HuH-7.5 (cell line): Measurements from ENCODE around the gene TOGARAM2.

Experiments used
- DNase-seq: peaks from one replicate; pipeline ENCODE4 v3.0.0; 2011; ENCODE audit warnings: low spot score

The TOGARAM2 gene

GRCh38 chr2:28997847-28998735, 17.0 kb downstream of the TOGARAM2 start:
- DNase-seq: no peak

GRCh38 chr2:29000481-29000880, 19.4 kb downstream of the TOGARAM2 start:
- no peak for DNase-seq

GRCh38 chr2:29000956-29001355, 19.9 kb downstream of the TOGARAM2 start:
- DNase-seq: no peak

GRCh38 chr2:29001806-29002205, 20.7 kb downstream of the TOGARAM2 start:
- DNase-seq: no peak

GRCh38 chr2:29004755-29005154, 23.7 kb downstream of the TOGARAM2 start:
- no peak for DNase-seq

- DNase-seq: no peak
These were observed 24.2 kb downstream of the TOGARAM2 start for GRCh38 chr2:29005331-29005730.

DNA sequence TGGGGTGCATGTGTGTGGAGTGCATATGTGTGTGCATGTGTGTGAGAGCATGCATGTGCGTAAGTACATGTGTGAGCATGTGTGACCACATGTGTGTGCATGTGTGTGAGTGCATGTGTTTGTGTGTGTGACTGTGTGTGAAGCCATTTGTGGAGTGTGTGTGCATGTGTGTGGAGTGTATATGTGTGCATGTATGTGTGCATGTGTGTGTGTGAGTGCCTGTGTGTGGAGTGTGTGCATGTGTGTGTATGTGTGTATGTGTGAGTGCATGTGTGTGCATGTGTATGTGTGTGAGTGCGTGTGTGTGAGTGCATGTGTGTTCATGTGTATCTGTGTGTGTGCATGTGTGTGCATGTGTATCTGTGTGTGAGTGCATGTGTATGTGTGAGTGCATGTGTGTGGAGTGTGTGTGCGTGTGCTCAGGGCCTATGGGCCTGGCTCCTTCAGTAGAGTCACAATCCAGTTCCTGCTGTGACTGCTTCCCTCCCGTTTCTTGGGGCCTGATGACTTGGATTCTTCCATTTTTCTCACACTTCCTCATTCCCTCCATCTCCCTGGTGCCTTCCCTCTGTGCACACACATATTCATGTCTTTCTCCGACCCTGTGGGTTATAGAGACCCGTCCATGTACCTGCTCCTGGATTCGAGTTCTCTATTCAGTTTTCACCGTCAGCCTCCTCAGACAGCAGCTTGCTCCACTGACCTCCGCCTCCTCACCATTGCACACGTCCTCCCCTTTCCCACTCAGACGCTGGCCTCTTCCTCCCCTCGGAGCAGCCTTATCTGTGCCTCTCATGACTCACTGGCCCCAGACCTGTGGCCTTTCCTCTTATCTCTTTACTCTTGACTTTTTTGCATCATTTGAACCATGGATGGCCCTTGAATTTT, 25.2 kb downstream of the TOGARAM2 start:
- no peak for DNase-seq

DNA sequence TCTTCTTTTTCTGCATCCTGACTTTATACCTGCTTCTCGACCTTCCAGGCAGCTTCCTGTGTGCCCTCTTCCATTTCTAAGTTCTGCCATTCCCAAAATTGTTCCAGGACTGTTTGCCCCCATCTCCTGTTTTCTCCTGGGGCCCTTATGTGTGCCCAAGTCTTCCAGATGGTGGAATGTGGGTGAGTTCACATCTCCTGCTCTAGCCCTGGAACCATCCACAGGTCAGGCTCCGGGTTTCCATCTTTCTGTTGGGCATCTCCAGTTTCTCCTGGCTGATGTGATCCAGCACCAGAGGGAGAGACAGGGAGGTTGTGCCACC, 25.8 kb downstream of the TOGARAM2 start:
- no peak for DNase-seq

GRCh38 chr2:29009270-29009669, 28.2 kb downstream of the TOGARAM2 start:
- no peak for DNase-seq

- DNase-seq: no peak
These were observed 28.9 kb downstream of the TOGARAM2 start for GRCh38 chr2:29009711-29010677.

DNA sequence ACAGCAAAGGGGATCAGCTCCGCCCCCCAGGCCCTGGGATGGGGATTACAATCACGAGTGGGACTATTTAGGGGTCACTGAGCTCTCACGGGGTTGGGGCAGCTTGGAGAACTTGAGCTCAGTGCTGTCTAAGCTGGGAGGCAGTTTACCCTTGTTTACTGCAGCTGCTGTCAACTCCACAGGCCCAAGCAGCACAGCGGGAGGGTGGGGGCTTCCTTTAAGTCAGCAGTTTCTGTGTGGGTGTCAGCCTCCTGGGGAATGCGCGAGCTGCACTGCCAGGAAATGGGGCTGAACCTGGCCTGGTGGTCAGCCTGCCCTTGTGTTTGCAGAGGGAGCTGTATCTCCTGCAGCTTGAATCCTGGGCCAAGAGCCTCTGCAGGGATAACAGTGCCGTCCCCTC, 29.8 kb downstream of the TOGARAM2 start:
- no peak for DNase-seq

- DNase-seq: no peak
These were observed 30.4 kb downstream of the TOGARAM2 start for GRCh38 chr2:29011418-29012060.

DNA sequence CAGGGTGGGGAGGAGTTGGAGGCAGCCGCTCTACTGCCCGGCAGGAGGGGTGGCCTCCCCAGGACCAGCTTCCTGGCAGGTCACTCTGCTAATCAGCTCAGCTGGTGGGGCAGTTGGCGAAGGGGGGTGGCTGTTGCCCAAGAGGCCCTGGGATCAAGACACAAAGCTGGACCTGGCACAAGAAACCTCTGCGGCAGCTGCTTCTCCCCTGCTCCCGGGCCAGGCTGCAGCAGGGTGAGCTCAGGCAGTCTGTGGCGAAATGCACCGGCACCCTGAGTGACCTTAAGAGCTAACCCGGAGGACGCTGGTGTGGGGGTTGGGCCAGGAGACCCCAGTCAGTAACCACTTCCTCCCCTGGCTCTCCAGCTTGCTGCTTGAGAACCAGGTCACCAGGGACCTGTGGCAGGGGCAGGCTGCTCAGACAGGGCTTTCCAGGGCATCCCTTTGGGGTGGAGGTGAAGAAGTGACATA, 31.1 kb downstream of the TOGARAM2 start:
- no peak for DNase-seq

- DNase-seq: no peak
These were observed 32.1 kb downstream of the TOGARAM2 start for GRCh38 chr2:29013057-29013780.

- DNase-seq: no peak
These were observed 33.2 kb downstream of the TOGARAM2 start for GRCh38 chr2:29014331-29014730.

GRCh38 chr2:29014811-29015421, 33.8 kb downstream of the TOGARAM2 start:
- no peak for DNase-seq

DNA sequence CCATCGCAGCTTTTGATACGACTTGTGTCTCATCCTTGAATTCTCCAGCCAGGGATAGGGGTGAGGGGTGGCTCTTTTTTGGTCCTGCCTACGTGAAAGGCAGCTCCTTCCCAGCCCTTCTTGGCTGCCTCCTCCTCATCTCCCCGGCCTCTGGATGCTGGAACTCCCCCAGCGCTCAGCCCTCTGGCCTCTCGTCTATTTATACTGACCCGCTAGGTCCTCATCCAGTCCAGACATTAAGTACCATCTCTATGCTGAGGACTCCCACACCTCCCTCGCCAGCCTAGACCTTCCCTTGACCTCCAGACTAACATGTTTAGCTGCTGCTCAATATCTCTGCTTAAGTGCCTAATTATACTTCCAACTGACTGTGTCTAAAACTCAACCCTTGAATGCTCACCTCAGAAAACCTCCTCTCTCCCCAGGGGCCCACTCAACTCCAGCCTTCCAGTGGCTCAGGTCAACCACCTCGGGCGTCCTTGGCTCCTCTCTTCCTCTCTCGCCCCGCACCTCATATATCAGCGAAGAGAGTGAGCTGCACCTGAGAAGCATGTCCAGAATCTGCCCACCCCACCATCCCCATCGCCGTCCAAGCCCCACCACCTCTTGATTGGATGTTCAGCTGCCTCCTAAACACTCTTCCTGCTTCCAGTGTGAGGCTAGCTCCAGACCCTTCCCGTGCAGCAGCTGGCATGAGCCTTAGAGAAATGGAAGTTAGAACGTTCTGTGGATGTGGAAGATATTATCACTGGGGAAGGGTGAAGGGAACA, 34.8 kb downstream of the TOGARAM2 start:
- DNase-seq: no peak

GRCh38 chr2:29016504-29016903, 35.4 kb downstream of the TOGARAM2 start:
- DNase-seq: no peak

GRCh38 chr2:29017716-29018435, 36.8 kb downstream of the TOGARAM2 start:
- no peak for DNase-seq
